Mononuclear cell (primary cell): ENCODE measurements around the gene PRRT3. TPM values are rescaled to one million over a fixed set of nuclear protein-coding genes. Genes with fewer than 3 reads are reported as not detected.

Experiments used
- H3K27me3 ChIP-seq: 2 replicates; pipeline ENCODE4 v1.6.0; 2011; ENCODE audit warnings: low read length, control low read depth; ENCODE audit not compliant: insufficient read depth
- H3K4me1 ChIP-seq: 2 replicates; pipeline ENCODE4 v1.5.1; 2011; ENCODE audit warnings: mild to moderate bottlenecking, low read length, control low read depth; ENCODE audit not compliant: insufficient read depth
- H3K4me3 ChIP-seq: 2 replicates; pipeline ENCODE4 v1.5.1; 2011; ENCODE audit warnings: mild to moderate bottlenecking, low read length, moderate library complexity
- H3K9me3 ChIP-seq: 2 replicates; pipeline ENCODE4 v1.5.1; 2011; ENCODE audit warnings: low read depth, mild to moderate bottlenecking, control low read depth, low read length
- total RNA-seq: library from RNA; depleted of rRNA; stranded (reverse); fragments of >200 nt; gene quantifications from one replicate; pipeline ENCODE4 v1.2.3, GENCODE V29; 2012

The PRRT3 gene
- total RNA-seq, 1 donor, result 3.9 TPM

- Histone ChIP-seq H3K9me3 (no peaks in the 10 kb centered on the region), H3K4me1 (peaks cover 19% of the 10 kb centered on the region), H3K4me3 (no peak overlapping the region), H3K27me3 (no peaks in the 10 kb centered on the region)
Observed at GRCh38 chr3:9938966-9939365, 13.2 kb downstream of the PRRT3 start.

GRCh38 chr3:9937486-9938238 lies 14.5 kb downstream of the PRRT3 start:
- peaks cover 28% of the 10 kb centered on the region for H3K4me1 ChIP-seq
- no peaks in the 10 kb centered on the region for H3K27me3 ChIP-seq
- no peaks in the 10 kb centered on the region for H3K9me3 ChIP-seq
- no peak overlapping the region for H3K4me3 ChIP-seq

GRCh38 chr3:9935966-9936510 lies 16.2 kb downstream of the PRRT3 start:
- no peaks in the 10 kb centered on the region for H3K27me3 ChIP-seq
- no peak overlapping the region for H3K4me3 ChIP-seq
- H3K9me3 ChIP-seq, result no peaks in the 10 kb centered on the region
- peaks cover 33% of the 10 kb centered on the region for H3K4me1 ChIP-seq

GRCh38 chr3:9934993-9935392 lies 17.2 kb downstream of the PRRT3 start:
- no peak overlapping the region for H3K4me3 ChIP-seq
- H3K4me1 ChIP-seq, result peaks cover 33% of the 10 kb centered on the region
- no peaks in the 10 kb centered on the region for H3K9me3 ChIP-seq
- H3K27me3 ChIP-seq, result no peaks in the 10 kb centered on the region

GRCh38 chr3:9934235-9934621 lies 18.0 kb downstream of the PRRT3 start:
- H3K27me3 ChIP-seq, result no peaks in the 10 kb centered on the region
- H3K4me3 ChIP-seq, result peak overlapping the region; percentile 79
- H3K4me1 ChIP-seq, result peaks cover 33% of the 10 kb centered on the region
- H3K9me3 ChIP-seq, result no peaks in the 10 kb centered on the region

GRCh38 chr3:9933561-9934234 lies 18.5 kb downstream of the PRRT3 start, which contains the start of gene CRELD1:
TSS of gene CRELD1 (plus strand) at chr3:9933834. CDS start at chr3:9934439, 605 bp downstream.
- H3K4me1 ChIP-seq, result peaks cover 33% of the 10 kb centered on the region
- no peaks in the 10 kb centered on the region for H3K27me3 ChIP-seq
- peak within 1 kb of the TSS; percentile 79 for H3K4me3 ChIP-seq
- H3K9me3 ChIP-seq, result no peaks in the 10 kb centered on the region

- H3K4me1 ChIP-seq, result peaks cover 33% of the 10 kb centered on the region
- H3K27me3 ChIP-seq, result no peaks in the 10 kb centered on the region
- H3K4me3 ChIP-seq, result peak overlapping the region; percentile 79
- no peaks in the 10 kb centered on the region for H3K9me3 ChIP-seq
Observed at GRCh38 chr3:9932843-9933560, 19.2 kb downstream of the PRRT3 start.

GRCh38 chr3:9932535-9932842 lies 19.7 kb downstream of the PRRT3 start:
- Histone ChIP-seq H3K4me1 (peaks cover 33% of the 10 kb centered on the region), H3K4me3 (peak overlapping the region; percentile 79), H3K9me3 (no peaks in the 10 kb centered on the region), H3K27me3 (no peaks in the 10 kb centered on the region)

- Histone ChIP-seq H3K9me3 (no peaks in the 10 kb centered on the region), H3K27me3 (no peaks in the 10 kb centered on the region), H3K4me3 (no peak overlapping the region), H3K4me1 (peaks cover 31% of the 10 kb centered on the region)
Observed at GRCh38 chr3:9930804-9931418, 21.3 kb downstream of the PRRT3 start.

GRCh38 chr3:9928158-9928557 lies 24.1 kb downstream of the PRRT3 start:
- Histone ChIP-seq H3K4me3 (no peak overlapping the region), H3K27me3 (no peaks in the 10 kb centered on the region), H3K4me1 (peaks cover 10% of the 10 kb centered on the region), H3K9me3 (no peaks in the 10 kb centered on the region)

GRCh38 chr3:9918261-9919038 lies 33.8 kb downstream of the PRRT3 start:
- Histone ChIP-seq H3K27me3 (no peaks in the 10 kb centered on the region), H3K4me3 (no peak overlapping the region), H3K4me1 (peaks cover 29% of the 10 kb centered on the region), H3K9me3 (no peaks in the 10 kb centered on the region)

- H3K27me3 ChIP-seq, result no peaks in the 10 kb centered on the region
- H3K4me3 ChIP-seq, result no peak overlapping the region
- H3K4me1 ChIP-seq, result peaks cover 31% of the 10 kb centered on the region
Observed at GRCh38 chr3:9917820-9918219, 34.4 kb downstream of the PRRT3 start.

GRCh38 chr3:9916734-9917680 lies 35.2 kb downstream of the PRRT3 start, which contains the start of gene IL17RC:
TSS of gene IL17RC (plus strand) at chr3:9917098. CDS start at chr3:9917316, 218 bp downstream.
- Histone ChIP-seq H3K27me3 (no peaks in the 10 kb centered on the region), H3K4me1 (peaks cover 38% of the 10 kb centered on the region), H3K4me3 (peak within 1 kb of the TSS; percentile 42), H3K9me3 (no peaks in the 10 kb centered on the region)

More at GRCh38 chr3:9917820-9918219, 34.4 kb downstream of the PRRT3 start:
- H3K9me3 ChIP-seq, result no peaks in the 10 kb centered on the region
